ENCODE data around the gene LYSMD3.
"Not testable (repeated sequence)": the region's sequence is repeated elsewhere in the genome, so short reads cannot be mapped to it uniquely, and the experiment has no call there.

Gene LYSMD3

GRCh38 chr5:90529194-90529938, at the start of gene LYSMD3:
LYSMD3 (minus strand) TSS chr5:90529584; CDS start chr5:90525289, 4,295 bp downstream.
- DNase-seq (ENCODE audit: low read depth), result peak; percentile 86

GRCh38 chr5:90576566-90576965, 47.2 kb upstream of the LYSMD3 start:
- DNase-seq (ENCODE audit: low read depth), result not testable (repeated sequence)

GRCh38 chr5:90575712-90576111, 46.3 kb upstream of the LYSMD3 start:
- no peak for DNase-seq (ENCODE audit: low read depth)

- no peak for DNase-seq (ENCODE audit: low read depth)
Observed at GRCh38 chr5:90571147-90571773, 41.9 kb upstream of the LYSMD3 start.

- no peak for DNase-seq (ENCODE audit: low read depth)
Observed at GRCh38 chr5:90570034-90570433, 40.6 kb upstream of the LYSMD3 start.

GRCh38 chr5:90569084-90569483, 39.7 kb upstream of the LYSMD3 start:
- DNase-seq (ENCODE audit: low read depth), result no peak

GRCh38 chr5:90565491-90565890, 36.1 kb upstream of the LYSMD3 start:
- DNase-seq (ENCODE audit: low read depth), result no peak

GRCh38 chr5:90563108-90563507, 33.7 kb upstream of the LYSMD3 start:
- DNase-seq (ENCODE audit: low read depth), result no peak

GRCh38 chr5:90562341-90562740, 33.0 kb upstream of the LYSMD3 start:
- DNase-seq (ENCODE audit: low read depth), result no peak

GRCh38 chr5:90561766-90562165, 32.4 kb upstream of the LYSMD3 start:
- DNase-seq (ENCODE audit: low read depth), result no peak

- DNase-seq (ENCODE audit: low read depth), result no peak
Observed at GRCh38 chr5:90560771-90561170, 31.4 kb upstream of the LYSMD3 start.

GRCh38 chr5:90558344-90559192, 29.2 kb upstream of the LYSMD3 start, which contains the start of gene ADGRV1:
ADGRV1 (plus strand) TSS chr5:90558797; CDS start chr5:90558896, 99 bp downstream.
- DNase-seq (ENCODE audit: low read depth), result no peak

- DNase-seq (ENCODE audit: low read depth), result no peak
Observed at GRCh38 chr5:90557871-90558270, 28.5 kb upstream of the LYSMD3 start.

GRCh38 chr5:90557391-90557790, 28.0 kb upstream of the LYSMD3 start:
- no peak for DNase-seq (ENCODE audit: low read depth)

- no peak for DNase-seq (ENCODE audit: low read depth)
Observed at GRCh38 chr5:90555666-90556065, 26.3 kb upstream of the LYSMD3 start.

- DNase-seq (ENCODE audit: low read depth), result no peak
Observed at GRCh38 chr5:90554358-90555006, 25.1 kb upstream of the LYSMD3 start.

- DNase-seq (ENCODE audit: low read depth), result no peak
Observed at GRCh38 chr5:90553711-90554110, 24.3 kb upstream of the LYSMD3 start.

- DNase-seq (ENCODE audit: low read depth), result no peak
Observed at GRCh38 chr5:90551376-90551775, 22.0 kb upstream of the LYSMD3 start.

- DNase-seq (ENCODE audit: low read depth), result no peak
Observed at GRCh38 chr5:90550963-90551362, 21.6 kb upstream of the LYSMD3 start.

GRCh38 chr5:90549729-90550275, 20.4 kb upstream of the LYSMD3 start:
- no peak for DNase-seq (ENCODE audit: low read depth)

- no peak for DNase-seq (ENCODE audit: low read depth)
Observed at GRCh38 chr5:90549223-90549622, 19.8 kb upstream of the LYSMD3 start.

GRCh38 chr5:90548069-90548593, 18.7 kb upstream of the LYSMD3 start:
- DNase-seq (ENCODE audit: low read depth), result no peak
